ENCODE data around the gene USP40.

- TF ChIP-seq, protein P1, sequence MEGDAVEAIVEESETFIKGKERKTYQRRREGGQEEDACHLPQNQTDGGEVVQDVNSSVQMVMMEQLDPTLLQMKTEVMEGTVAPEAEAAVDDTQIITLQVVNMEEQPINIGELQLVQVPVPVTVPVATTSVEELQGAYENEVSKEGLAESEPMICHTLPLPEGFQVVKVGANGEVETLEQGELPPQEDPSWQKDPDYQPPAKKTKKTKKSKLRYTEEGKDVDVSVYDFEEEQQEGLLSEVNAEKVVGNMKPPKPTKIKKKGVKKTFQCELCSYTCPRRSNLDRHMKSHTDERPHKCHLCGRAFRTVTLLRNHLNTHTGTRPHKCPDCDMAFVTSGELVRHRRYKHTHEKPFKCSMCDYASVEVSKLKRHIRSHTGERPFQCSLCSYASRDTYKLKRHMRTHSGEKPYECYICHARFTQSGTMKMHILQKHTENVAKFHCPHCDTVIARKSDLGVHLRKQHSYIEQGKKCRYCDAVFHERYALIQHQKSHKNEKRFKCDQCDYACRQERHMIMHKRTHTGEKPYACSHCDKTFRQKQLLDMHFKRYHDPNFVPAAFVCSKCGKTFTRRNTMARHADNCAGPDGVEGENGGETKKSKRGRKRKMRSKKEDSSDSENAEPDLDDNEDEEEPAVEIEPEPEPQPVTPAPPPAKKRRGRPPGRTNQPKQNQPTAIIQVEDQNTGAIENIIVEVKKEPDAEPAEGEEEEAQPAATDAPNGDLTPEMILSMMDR (IDR thresholded peaks at IDR 0.05) = no peak
- TF ChIP-seq POLR2A (IDR thresholded peaks at IDR 0.05) = no peak
Measured at GRCh38 chr2:233471291-233472035, 95.1 kb downstream of the USP40 start.

Data from testis (tissue), 2 donors.